NCI-H146 (cell line): Measurements from ENCODE around the gene BRD1.
"Not testable (repeated sequence)": the region's sequence is repeated elsewhere in the genome, so short reads cannot be mapped to it uniquely, and the experiment has no call there.

Source experiments
- DNase-seq: peaks from one replicate; lab custom pipeline; 2025; lab: John Stamatoyannopoulos, UW

The BRD1 gene

DNA sequence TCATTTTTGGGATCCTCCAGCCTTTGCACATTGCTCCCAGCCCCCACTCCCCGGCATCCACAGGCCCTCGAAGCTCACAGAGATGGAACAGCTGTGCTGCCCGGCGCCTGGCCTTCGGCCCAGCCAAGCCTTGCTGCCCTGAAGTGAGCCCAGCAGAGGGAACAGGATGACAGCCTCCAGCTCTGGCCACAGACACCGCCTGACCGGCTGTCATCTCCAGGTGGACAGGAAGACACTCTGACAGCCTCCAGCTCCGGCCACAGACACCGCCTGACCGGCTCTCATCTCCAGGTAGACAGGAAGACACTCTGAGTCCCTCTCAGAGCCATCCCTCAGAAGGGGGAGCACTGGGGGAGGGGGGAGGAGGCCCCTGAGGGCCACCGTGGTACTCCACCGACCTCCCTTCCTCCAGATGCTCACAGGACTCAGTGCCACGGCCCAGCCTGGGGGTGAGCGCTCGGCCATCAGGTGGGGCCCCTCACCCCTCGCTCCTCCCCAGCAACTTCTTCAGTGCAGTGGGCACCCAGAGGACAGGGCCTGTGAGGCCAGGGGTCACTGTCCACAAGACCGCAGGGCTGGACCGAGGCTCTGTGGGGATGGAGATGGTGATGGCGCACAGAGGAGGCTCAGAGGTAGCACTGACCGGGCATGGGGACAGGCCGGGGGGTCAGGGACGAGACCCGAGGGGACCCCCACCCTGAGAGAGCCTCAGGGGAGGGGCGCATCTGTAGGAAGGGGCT is 58.6 kb downstream of the BRD1 start:
- DNase-seq: no peak

- DNase-seq: no peak
Observed at GRCh38 chr22:49768077-49768910, 59.4 kb downstream of the BRD1 start.

DNA sequence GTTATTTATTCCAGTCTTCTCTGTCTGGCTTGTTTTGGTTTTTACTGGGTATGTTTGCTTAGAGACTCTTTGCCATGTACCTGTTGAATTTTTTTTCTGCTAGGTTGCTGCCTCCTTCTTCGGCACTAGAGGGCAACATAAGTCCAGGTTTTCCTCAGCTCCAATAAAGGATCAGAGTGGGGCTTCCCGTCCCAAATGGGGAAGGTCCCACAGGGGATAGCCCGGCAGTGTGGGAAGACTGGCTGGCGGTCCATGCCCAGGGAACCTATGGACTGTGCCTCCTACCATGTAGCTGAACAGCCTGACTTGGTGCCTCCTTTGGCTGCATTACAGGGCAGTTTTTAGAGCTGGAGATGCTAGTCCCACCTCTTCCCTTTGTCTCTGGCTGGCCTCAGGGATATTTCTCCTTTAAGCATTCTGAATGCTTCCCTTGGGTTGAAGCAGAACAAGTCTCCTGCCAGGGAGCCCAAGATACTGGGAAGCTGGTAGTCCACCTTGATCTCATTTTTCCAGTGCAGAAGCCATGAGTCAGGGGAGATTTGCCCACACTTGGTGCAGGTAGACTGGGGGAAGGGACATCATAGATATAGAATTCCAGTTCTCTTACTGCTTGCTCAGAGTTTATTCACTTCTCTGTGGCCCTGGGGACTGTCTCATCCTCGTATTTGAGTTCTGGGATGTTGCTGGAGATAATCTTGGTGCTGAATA is 60.2 kb downstream of the BRD1 start:
- DNase-seq: peak; percentile 5

DNA sequence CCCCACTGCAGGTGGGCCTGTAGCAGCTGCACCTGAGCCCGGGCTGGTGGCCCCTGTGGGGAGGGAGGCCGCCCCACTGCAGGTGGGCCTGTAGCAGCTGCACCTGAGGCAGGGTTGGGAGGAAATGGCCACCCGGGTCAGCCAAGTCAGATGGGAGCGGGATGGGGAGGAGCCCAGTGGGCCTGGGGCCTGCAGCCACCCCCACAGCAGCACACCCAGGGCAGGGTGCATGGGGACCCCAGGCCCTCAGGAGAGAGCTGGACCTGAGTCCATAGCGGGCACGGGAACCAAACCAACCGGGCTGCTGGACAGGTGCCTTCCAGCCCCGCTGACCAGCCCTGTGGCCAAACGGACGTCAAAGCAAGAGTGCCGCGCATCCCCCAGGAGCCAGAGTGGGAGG is 61.7 kb downstream of the BRD1 start:
- DNase-seq: peak; percentile 17

DNA sequence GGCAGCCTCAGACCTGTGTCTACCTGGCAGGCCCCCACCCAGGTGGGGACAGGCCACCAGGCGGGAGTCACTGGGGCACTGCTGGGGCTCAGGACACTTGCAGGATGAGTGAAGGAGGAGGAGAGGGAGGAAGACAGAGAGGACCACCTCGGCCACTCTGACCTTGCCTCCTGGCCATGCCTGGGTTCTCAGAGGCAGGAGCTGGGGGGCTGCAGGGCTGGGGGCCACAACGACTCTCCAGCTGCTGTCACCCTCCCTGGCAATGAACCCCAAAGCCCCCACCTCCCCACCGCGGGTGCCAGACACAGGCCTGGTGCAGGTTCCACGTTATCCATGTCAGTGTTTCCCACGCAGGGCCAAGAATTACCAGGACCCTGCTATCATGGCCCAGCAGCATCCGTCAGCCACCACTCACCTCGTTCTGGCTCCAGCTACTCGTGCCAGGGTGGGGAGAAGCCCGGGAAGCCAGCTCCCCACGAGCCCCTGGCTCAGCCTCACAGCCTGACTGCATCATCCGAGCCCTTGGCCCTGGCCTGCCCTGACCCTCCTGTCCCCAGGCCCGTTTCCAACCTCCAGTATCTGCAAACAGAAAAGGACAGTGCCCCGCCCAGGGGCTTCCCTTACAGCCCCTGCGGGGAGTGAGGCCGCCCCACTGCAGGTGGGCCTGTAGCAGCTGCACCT is 62.4 kb downstream of the BRD1 start:
- peak; percentile 26 for DNase-seq

DNA sequence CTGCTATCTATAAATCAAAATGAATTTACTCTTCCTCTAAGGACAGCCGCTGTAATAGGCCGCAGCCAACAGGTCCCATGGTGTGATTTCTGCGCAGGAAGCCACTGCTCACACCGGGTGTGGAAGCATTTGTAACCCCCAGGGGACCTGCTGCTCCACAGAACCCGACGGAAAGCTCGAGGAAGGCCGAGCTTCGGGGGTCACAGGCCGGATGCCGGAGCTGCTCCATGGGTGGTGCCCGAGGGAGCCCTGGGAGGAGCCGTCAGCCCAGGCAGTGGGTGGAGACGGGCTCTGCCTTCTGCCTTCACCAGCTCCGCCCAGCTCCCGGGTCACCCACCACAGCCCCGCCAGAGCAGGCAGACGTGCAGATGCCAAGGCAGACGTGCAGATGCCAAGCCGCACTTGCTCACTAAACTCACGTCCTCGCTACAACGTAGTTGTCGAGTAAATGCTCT is 63.5 kb downstream of the BRD1 start:
- no peak for DNase-seq

GRCh38 chr22:49763696-49764095 is 64.0 kb downstream of the BRD1 start:
- no peak for DNase-seq

GRCh38 chr22:49763138-49763537 is 64.5 kb downstream of the BRD1 start:
- no peak for DNase-seq

GRCh38 chr22:49762571-49762970 is 65.1 kb downstream of the BRD1 start:
- not testable (repeated sequence) for DNase-seq

- no peak for DNase-seq
Observed at GRCh38 chr22:49761836-49762235, 65.8 kb downstream of the BRD1 start.

DNA sequence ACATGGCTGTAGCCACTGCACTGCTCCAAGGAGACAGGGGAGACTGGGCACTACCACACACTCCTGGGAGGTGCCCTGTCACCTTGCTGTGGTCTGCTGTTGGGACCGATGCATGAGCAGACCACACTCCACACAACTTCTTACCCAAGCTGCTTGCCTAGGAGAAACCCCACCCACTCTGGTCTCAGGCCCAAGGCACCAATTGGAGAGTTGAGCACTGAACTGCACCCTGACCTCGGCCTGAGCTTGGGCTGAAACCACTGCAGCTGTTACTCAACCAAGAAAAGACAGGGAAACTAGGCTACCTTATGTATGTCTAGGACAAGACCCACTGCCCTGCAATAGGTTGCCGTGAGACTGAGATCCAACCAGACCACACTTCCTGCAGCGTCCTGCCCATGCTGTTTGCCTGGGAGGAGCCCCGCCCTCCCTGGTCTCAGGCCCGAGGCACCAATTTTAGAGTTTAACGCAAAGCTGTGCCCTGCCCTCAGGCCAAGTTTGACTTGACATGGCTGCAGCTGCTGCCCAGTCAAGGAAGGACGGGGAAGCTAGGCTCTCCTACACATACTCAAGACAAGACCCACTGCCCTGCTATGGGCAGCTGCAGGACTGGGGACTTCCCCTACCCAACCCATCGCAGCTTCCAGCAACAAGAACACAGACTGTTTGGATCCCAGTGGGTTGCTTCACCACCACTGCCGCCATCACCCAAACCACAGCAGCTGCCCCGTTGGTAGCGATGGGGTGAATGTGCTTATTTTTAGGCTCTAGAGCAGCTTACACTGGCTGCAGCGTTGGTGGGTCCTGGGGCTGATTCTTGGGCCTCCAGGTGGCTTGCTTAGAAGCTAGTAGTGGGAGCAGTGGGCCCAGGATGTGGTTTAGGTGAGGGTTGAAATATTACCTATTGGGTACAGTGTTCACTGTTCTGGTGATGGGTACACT is 66.8 kb downstream of the BRD1 start:
- no peak for DNase-seq

GRCh38 chr22:49760280-49760629 is 67.4 kb downstream of the BRD1 start:
- peak; percentile 56 for DNase-seq

GRCh38 chr22:49756676-49757075 is 71.0 kb downstream of the BRD1 start:
- DNase-seq: no peak

GRCh38 chr22:49756201-49756600 is 71.5 kb downstream of the BRD1 start:
- no peak for DNase-seq

- no peak for DNase-seq
Observed at GRCh38 chr22:49755631-49756001, 72.1 kb downstream of the BRD1 start.

DNA sequence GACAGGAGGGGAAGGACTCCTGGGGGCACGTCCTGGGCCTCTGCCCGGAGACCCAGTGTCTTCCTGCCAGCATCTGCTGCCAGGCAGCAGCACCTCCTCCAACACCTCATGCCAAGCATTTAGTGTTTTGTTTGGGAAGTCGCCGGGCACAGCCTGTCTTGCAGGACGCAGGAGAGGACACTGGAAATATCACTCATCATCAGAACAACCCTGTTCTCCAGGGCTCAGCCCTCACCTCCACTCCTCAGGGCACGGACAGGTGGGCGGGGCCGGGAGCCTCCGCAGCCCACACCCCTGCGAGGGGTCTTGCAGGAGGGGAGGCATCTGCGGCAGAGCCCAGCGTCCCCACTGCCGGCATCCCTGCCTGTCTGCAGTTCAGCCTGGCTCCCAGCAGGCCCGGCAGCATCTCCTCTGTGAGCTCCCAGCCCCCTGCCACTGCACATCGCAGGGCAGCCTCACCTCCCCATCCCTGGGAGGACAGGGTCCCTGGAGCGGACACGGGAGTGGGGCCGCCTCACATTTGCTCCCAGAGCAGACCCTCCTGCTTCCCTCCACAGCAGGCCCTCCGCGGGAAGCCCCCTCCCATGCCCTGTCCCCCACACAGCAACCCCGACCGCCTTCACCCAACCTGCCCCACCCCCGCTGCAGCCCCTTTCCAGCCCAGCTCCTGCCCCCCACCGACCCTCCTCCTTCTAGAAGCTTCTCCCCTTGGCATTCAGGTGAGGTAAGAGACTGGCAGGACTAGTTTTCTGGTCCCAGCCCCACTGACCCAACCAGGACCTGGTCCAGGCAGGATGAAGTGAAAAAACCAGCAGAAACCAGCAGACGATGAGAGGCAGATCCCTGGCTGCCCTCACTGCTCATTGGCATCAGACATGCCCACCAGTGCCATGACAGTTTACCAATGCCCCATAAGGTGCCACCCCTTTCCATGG is 72.7 kb downstream of the BRD1 start:
- no peak for DNase-seq

DNA sequence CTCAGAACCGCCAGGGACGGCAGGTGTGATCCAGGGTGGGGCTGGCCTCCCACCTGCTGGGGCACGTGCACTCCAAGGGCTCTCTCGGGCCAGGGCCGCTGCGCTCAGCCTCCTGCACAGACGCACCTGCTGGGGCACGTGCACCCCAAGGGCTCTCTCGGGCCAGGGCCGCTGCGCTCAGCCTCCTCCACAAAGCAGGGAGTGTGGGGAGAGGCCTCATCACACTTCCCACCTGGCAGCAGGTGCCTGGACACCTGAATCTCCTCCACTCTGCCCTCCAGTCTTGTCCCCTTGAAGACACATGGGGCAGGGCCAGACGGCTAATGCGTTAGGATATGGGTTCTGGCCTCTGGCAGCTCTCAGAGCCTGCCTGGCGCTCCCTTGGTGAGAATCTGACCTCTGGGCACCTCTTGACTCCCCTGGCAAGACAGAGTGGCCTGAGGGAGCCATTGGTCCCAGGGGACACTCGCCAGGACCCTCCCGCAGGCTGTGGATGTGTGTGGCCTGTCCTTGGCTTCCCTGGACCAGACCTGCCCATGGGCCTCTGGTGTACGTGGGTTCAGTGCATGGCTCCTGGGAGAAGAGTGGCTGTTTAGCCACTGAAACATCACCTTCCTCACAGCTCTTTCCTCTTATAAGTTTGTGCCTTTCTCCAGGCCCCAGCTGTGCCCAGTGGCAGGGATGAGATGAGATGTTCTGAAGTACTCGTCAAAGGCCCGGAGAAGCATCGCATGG is 73.5 kb downstream of the BRD1 start:
- peak; percentile 69 for DNase-seq

GRCh38 chr22:49753276-49753890 is 74.3 kb downstream of the BRD1 start:
- DNase-seq: no peak

DNA sequence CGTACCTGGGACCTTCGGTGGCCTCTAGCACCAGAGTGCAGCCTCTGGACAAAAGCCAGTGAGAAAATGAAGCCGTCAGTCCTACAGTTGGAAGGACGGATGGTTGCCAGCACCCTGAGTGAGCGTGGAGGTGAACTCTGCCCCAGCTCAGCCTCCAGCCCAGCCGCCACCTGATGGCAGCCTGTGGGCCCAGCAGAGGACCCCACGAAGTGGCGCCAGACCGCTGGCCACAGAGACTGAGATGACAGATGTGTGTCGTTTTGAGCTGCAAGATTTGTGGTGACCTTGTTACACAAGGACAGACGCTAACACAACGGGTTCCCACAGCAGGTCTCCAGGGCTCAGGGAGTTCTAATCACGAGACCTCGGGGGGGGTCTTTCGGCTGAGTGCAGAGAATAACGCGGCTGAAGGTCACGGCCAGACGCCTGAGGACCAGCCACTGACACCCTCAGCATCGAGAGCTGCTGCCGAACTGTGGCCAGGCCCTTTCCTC is 75.0 kb downstream of the BRD1 start:
- no peak for DNase-seq
